HepG2 (cell line): Measurements from ENCODE around the gene APOC4. TPM values are rescaled to one million over a fixed set of nuclear protein-coding genes. Genes with fewer than 3 reads are reported as not detected.

ENCODE experiments used
- FOXO1 ChIP-seq: sonication (generic); formaldehyde crosslinking; IDR thresholded peaks from 2 replicates; pipeline ENCODE4 v1.4.0; 2020; ENCODE audit warnings: missing genetic modification reagents
- IRF2 ChIP-seq: IDR thresholded peaks from 2 replicates; pipeline ENCODE4 v1.6.1; 2018; ENCODE audit warnings: missing genetic modification reagents, missing compliant biosample characterization
- NCOA2 ChIP-seq: sonication (generic); formaldehyde crosslinking; IDR thresholded peaks from 2 replicates; pipeline ENCODE4 v1.8.0; 2022; ENCODE audit warnings: inconsistent platforms
- ZNF496 ChIP-seq: sonication (generic); formaldehyde crosslinking; IDR thresholded peaks from 2 replicates; pipeline ENCODE4 v1.8.1; 2023; ENCODE audit warnings: mild to moderate bottlenecking, moderate library complexity, missing genetic modification reagents; ENCODE audit not compliant: insufficient replicate concordance
- ZNF530 ChIP-seq: sonication (generic); formaldehyde crosslinking; IDR thresholded peaks from 2 replicates; pipeline ENCODE4 v1.5.0; 2020; ENCODE audit warnings: low read depth, mild to moderate bottlenecking, missing genetic modification reagents
- polyA plus RNA-seq, 8 experiments: library from polyadenylated mRNA; depleted of rRNA in 3 of 8; stranded (reverse) in 7 of 8; unstranded in 1 of 8; fragments of >200 nt; fragmentation: Illumina TruSeq in 4 of 8; extraction: Trizol in 4 of 8; gene quantifications; 2 replicates each; pipeline versions ENCODE4 v1.2.1 to v1.2.3, GENCODE V29; 2011 to 2016; ENCODE audit warnings: low read depth in 4 of 8, missing spikeins in 1 of 8, mixed read lengths in 1 of 8; ENCODE audit not compliant: insufficient read depth in 1 of 8
- total RNA-seq, 5 experiments: library from RNA; depleted of rRNA; stranded (reverse); fragments of >200 nt; fragmentation: Illumina TruSeq; extraction: Trizol; gene quantifications; 2 replicates each; pipeline ENCODE4 v1.2.3, GENCODE V29; 2016; ENCODE audit warnings: low read depth in 1 of 5
- TF ChIP-seq, protein P1 (sequence below): sonication (generic); formaldehyde crosslinking; IDR thresholded peaks from 2 replicates; pipeline ENCODE4 v1.4.0; 2020; ENCODE audit warnings: missing genetic modification reagents
- TF ChIP-seq, protein P2 (sequence below): sonication (generic); formaldehyde crosslinking; IDR thresholded peaks from 2 replicates; pipeline ENCODE4 v1.4.0; 2020; ENCODE audit warnings: missing genetic modification reagents
- TF ChIP-seq, protein P3 (sequence below): sonication (generic); formaldehyde crosslinking; IDR thresholded peaks from 2 replicates; pipeline ENCODE4 v1.4.0; 2020; ENCODE audit warnings: missing genetic modification reagents
- TF ChIP-seq, protein P4 (sequence below): sonication (generic); formaldehyde crosslinking; IDR thresholded peaks from 2 replicates; pipeline ENCODE4 v1.8.0; 2022; ENCODE audit warnings: mild to moderate bottlenecking, missing genetic modification reagents, moderate library complexity
- TF ChIP-seq, protein P5 (sequence below): sonication (generic); formaldehyde crosslinking; IDR thresholded peaks from 2 replicates; pipeline ENCODE4 v1.4.0; 2020; ENCODE audit warnings: missing genetic modification reagents, borderline replicate concordance

The APOC4 gene
- total and polyA plus RNA-seq, 2 of the 13 experiments (the other 11 are each of a cell fraction or from before 2014, with no cell fraction given), result 0.46 TPM; not detected in 1

DNA sequence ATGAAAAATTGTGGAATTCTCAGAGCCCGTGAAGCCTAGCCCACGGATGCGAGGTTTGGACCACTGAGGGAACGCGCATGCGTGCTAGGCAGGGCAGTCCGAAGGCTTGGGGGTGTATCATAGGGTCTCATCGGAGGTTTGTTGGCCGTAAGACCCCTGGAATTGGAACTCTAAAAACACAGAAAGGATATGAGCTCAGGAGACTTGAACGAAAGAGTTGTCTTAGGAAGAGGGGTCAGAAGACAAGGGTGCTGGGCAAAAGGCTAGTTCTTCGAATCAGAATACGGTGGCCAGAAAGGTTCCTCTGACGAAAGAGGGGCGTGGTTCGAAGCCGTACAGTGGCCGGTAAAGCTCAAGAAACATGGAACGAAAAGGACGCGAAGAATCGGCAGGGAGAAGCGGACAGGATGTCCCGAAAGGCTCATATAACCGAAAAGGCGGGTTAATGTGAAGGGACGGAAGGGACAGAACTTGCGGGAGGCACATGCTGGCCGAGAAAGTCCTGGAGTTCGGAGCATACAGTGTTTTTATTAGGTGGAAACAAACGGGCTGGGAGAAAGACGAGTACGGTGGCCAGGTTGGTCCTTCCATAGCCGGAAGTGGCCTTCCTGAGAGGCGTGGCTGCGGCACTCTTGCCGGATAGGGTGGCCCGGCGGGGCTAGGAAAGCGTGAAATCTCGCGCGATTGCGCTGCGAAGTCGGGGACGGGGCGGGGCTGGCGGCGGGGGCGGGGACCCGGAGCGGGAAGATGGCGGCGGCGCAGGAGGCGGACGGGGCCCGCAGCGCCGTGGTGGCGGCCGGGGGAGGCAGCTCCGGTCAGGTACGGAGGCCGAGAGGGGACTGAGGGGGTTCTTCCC is 12.8 kb downstream of the APOC4 start, which contains the start of gene CLPTM1 (continued):
- TF ChIP-seq, protein P1, sequence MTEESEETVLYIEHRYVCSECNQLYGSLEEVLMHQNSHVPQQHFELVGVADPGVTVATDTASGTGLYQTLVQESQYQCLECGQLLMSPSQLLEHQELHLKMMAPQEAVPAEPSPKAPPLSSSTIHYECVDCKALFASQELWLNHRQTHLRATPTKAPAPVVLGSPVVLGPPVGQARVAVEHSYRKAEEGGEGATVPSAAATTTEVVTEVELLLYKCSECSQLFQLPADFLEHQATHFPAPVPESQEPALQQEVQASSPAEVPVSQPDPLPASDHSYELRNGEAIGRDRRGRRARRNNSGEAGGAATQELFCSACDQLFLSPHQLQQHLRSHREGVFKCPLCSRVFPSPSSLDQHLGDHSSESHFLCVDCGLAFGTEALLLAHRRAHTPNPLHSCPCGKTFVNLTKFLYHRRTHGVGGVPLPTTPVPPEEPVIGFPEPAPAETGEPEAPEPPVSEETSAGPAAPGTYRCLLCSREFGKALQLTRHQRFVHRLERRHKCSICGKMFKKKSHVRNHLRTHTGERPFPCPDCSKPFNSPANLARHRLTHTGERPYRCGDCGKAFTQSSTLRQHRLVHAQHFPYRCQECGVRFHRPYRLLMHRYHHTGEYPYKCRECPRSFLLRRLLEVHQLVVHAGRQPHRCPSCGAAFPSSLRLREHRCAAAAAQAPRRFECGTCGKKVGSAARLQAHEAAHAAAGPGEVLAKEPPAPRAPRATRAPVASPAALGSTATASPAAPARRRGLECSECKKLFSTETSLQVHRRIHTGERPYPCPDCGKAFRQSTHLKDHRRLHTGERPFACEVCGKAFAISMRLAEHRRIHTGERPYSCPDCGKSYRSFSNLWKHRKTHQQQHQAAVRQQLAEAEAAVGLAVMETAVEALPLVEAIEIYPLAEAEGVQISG, result peak; percentile 62
- TF ChIP-seq FOXO1 (CRISPR knock-in tag), result no peak; the same call in 1 of the 2 replicates
- TF ChIP-seq ZNF530, result no peak
- TF ChIP-seq, protein P2, sequence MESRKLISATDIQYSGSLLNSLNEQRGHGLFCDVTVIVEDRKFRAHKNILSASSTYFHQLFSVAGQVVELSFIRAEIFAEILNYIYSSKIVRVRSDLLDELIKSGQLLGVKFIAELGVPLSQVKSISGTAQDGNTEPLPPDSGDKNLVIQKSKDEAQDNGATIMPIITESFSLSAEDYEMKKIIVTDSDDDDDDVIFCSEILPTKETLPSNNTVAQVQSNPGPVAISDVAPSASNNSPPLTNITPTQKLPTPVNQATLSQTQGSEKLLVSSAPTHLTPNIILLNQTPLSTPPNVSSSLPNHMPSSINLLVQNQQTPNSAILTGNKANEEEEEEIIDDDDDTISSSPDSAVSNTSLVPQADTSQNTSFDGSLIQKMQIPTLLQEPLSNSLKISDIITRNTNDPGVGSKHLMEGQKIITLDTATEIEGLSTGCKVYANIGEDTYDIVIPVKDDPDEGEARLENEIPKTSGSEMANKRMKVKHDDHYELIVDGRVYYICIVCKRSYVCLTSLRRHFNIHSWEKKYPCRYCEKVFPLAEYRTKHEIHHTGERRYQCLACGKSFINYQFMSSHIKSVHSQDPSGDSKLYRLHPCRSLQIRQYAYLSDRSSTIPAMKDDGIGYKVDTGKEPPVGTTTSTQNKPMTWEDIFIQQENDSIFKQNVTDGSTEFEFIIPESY, result no peak
- TF ChIP-seq, protein P3, sequence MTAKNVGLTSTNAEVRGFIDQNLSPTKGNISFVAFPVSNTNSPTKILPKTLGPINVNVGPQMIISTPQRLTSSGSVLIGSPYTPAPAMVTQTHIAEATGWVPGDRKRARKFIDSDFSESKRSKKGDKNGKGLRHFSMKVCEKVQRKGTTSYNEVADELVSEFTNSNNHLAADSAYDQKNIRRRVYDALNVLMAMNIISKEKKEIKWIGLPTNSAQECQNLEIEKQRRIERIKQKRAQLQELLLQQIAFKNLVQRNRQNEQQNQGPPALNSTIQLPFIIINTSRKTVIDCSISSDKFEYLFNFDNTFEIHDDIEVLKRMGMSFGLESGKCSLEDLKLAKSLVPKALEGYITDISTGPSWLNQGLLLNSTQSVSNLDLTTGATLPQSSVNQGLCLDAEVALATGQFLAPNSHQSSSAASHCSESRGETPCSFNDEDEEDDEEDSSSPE (CRISPR knock-in tag), result no peak
- TF ChIP-seq, protein P4, sequence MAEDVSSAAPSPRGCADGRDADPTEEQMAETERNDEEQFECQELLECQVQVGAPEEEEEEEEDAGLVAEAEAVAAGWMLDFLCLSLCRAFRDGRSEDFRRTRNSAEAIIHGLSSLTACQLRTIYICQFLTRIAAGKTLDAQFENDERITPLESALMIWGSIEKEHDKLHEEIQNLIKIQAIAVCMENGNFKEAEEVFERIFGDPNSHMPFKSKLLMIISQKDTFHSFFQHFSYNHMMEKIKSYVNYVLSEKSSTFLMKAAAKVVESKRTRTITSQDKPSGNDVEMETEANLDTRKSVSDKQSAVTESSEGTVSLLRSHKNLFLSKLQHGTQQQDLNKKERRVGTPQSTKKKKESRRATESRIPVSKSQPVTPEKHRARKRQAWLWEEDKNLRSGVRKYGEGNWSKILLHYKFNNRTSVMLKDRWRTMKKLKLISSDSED (CRISPR knock-in tag), result no peak
- TF ChIP-seq NCOA2 (CRISPR knock-in tag), result no peak
- peak; percentile 56; the same call in 1 of the 2 replicates for TF ChIP-seq IRF2
- TF ChIP-seq ZNF496 (CRISPR knock-in tag), result no peak
- TF ChIP-seq, protein P5, sequence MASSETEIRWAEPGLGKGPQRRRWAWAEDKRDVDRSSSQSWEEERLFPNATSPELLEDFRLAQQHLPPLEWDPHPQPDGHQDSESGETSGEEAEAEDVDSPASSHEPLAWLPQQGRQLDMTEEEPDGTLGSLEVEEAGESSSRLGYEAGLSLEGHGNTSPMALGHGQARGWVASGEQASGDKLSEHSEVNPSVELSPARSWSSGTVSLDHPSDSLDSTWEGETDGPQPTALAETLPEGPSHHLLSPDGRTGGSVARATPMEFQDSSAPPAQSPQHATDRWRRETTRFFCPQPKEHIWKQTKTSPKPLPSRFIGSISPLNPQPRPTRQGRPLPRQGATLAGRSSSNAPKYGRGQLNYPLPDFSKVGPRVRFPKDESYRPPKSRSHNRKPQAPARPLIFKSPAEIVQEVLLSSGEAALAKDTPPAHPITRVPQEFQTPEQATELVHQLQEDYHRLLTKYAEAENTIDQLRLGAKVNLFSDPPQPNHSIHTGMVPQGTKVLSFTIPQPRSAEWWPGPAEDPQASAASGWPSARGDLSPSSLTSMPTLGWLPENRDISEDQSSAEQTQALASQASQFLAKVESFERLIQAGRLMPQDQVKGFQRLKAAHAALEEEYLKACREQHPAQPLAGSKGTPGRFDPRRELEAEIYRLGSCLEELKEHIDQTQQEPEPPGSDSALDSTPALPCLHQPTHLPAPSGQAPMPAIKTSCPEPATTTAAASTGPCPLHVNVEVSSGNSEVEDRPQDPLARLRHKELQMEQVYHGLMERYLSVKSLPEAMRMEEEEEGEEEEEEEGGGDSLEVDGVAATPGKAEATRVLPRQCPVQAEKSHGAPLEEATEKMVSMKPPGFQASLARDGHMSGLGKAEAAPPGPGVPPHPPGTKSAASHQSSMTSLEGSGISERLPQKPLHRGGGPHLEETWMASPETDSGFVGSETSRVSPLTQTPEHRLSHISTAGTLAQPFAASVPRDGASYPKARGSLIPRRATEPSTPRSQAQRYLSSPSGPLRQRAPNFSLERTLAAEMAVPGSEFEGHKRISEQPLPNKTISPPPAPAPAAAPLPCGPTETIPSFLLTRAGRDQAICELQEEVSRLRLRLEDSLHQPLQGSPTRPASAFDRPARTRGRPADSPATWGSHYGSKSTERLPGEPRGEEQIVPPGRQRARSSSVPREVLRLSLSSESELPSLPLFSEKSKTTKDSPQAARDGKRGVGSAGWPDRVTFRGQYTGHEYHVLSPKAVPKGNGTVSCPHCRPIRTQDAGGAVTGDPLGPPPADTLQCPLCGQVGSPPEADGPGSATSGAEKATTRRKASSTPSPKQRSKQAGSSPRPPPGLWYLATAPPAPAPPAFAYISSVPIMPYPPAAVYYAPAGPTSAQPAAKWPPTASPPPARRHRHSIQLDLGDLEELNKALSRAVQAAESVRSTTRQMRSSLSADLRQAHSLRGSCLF (CRISPR knock-in tag), result no peak
